Measurements from ENCODE around the gene STX10. TPM values are rescaled to one million over a fixed set of nuclear protein-coding genes. Genes with fewer than 3 reads are reported as not detected.

The STX10 gene
- total and polyA plus RNA-seq, 8 donors = 14.0 to 73.5 (median 17.2) TPM

DNA sequence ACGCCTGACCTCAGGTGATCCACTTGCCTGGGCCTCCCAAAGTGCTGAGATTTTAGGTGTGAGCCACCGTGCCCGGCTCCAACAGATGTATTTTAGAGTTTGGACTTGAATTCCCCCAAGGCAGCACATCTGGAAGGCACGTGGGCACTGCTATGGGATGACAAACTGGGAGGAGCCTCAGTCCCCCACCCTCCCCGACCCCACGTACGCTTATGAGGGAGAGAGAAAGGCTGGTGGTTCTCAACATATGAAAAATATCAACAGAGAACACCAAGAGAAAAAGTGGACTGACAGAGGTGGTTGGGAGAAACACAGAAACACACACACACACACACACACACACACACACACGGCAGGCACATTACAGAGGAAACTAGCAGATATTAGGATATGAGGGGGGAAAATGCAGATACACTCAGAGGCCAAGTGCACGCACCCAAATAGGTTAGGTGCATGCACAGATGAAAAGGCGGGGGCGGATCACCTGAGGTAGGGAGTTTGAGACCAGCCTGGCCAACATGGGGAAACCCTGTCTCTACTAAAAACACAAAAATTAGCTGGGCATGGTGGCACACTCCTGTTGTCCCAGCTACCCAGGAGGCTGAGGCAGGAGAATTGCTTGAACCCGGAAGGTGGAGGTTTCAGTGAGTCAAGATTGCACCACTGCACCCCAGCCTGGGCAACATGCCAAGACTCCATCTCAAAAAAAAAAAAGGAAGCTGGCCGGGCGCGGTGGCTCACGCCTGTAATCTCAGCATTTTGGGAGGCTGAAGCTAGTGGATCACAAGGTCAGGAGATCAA, 3.2 kb downstream of the STX10 start:
- H3K27ac ChIP-seq = no peak overlapping the region
- no peak for ATAC-seq
- no peaks in the 10 kb centered on the region for H3K9me3 ChIP-seq
- no peaks in the 10 kb centered on the region for H3K27me3 ChIP-seq
- no peaks in the 10 kb centered on the region for H3K36me3 ChIP-seq
- H3K4me1 ChIP-seq = peaks cover 0 to 6% (median 3%) of the 10 kb centered on the region in 3 donors
- FAIRE-seq = no peak
- H3K4me3 ChIP-seq = no peak overlapping the region
- TF ChIP-seq, protein P1, sequence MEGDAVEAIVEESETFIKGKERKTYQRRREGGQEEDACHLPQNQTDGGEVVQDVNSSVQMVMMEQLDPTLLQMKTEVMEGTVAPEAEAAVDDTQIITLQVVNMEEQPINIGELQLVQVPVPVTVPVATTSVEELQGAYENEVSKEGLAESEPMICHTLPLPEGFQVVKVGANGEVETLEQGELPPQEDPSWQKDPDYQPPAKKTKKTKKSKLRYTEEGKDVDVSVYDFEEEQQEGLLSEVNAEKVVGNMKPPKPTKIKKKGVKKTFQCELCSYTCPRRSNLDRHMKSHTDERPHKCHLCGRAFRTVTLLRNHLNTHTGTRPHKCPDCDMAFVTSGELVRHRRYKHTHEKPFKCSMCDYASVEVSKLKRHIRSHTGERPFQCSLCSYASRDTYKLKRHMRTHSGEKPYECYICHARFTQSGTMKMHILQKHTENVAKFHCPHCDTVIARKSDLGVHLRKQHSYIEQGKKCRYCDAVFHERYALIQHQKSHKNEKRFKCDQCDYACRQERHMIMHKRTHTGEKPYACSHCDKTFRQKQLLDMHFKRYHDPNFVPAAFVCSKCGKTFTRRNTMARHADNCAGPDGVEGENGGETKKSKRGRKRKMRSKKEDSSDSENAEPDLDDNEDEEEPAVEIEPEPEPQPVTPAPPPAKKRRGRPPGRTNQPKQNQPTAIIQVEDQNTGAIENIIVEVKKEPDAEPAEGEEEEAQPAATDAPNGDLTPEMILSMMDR (IDR thresholded peaks at IDR 0.05) = no peak
- no peak for DNase-seq
- 73 to 75% methylated on average over 15 to 16 of the region's 16 CpGs for WGBS, 2 donors
- intact Hi-C loops (cut with DNase I) = no loop called here

DNA sequence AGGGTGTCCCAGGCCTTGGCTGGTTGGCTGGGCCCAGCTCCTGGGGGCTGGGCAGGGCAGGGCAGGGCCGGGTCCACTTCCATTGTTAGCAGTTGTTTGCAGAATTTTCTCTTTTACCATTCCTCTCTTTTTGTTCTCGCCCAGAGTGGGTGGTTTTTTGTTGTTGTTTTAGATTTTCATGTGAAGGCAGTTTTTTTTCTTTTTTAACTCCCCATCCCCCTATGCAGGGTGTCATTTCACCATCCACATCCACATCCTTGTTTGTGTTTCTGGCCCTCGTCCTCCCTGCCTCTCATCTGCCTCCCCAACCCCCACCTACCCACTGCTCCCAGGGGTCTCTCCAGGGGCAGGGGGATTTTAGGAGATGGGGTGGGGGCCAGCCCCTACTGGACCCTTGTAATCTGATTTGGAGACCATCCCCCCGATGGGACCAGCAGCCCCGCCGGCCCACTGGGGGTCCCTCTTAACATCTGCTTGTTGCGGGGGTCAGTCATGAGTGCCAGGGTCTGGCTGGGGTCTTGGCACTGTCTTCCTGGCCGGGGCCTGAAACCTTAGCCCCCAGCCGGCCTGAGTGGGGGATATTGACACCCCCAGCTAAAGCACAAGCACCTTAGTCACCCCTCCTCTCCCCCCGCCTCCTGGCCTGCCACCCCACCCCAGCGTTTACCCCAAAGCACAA, 10.4 kb downstream of the STX10 start:
- H3K27me3 ChIP-seq = no peaks in the 10 kb centered on the region
- no peaks in the 10 kb centered on the region for H3K4me1 ChIP-seq
- peaks cover 0 to 38% (median 8%) of the 10 kb centered on the region in 3 donors for H3K36me3 ChIP-seq
- no peak overlapping the region for H3K4me3 ChIP-seq
- TF ChIP-seq, protein P1 (IDR thresholded peaks at IDR 0.05) = no peak
- DNase-seq (peak in 2 of 6 donors; percentile 53 to 62), FAIRE-seq (no peak), ATAC-seq (no peak)
- intact Hi-C loops (cut with DNase I) = no loop called here
- no peak overlapping the region for H3K27ac ChIP-seq
- no peaks in the 10 kb centered on the region for H3K9me3 ChIP-seq
- WGBS, 2 donors = 76 to 79% methylated on average over 11 of the region's 11 CpGs

DNA sequence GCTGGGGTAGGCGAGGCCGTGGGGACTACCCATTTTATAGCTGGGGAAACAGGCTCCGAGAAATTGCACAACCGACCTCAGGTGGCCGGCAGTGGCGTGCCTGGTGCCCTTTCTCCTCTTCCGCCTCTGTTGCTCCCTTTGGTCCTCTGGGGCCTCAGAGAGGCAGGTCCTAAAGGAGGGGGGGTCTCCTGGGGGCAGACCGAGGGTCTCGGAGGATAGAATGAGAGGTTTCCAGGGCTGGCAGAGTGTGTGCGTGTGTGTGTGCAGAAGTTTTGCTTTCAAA, 11.3 kb downstream of the STX10 start:
- Histone ChIP-seq H3K9me3 (no peaks in the 10 kb centered on the region), H3K27me3 (no peaks in the 10 kb centered on the region), H3K4me3 (no peak overlapping the region), H3K36me3 (peaks cover 0 to 38% (median 8%) of the 10 kb centered on the region in 3 donors), H3K27ac (no peak overlapping the region), H3K4me1 (no peaks in the 10 kb centered on the region)
- no peak for ATAC-seq
- TF ChIP-seq, protein P1 (IDR thresholded peaks at IDR 0.05) = no peak
- no peak for DNase-seq
- intact Hi-C loops (cut with DNase I) = no loop called here
- FAIRE-seq = no peak
- WGBS, 2 donors = 81 to 84% methylated on average over 10 of the region's 10 CpGs

DNA sequence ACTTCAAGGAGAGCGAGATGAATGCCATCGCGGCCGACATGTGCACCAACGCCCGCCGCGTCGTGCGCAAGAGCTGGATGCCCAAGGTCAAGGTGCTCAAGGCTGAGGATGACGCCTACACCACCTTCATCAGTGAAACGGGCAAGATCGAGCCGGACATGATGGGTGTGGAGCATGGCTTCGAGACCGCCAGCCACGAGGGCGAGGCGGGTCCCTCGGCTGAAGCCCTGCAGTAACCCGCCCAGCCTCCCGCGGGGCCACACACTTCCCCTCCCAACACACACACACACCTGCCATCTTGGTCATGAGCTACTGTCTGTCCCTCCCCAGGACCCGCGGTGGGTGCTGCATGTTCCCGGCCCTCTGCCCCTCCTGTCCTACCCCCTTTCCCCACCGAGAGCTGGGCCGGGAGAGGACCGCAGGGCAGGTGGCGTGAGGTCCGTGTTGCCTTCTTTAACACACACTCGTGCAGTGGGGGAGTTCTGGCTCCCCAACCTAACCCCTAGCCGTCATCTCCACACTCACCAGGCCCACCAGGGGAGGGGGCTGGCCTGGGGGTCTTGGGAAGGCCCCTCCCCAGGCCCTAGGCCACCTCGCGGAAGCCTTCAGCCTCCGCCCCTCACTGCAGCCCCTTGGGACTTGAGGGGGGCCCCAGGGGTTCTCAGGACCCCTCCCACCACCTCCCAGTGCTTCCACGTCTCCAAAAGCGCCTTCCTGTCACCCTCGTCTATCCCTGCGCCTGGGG, 11.8 kb downstream of the STX10 start:
- Histone ChIP-seq H3K36me3 (peaks cover 0 to 38% (median 8%) of the 10 kb centered on the region in 3 donors), H3K4me1 (no peaks in the 10 kb centered on the region), H3K27ac (no peak overlapping the region), H3K4me3 (no peak overlapping the region), H3K9me3 (no peaks in the 10 kb centered on the region), H3K27me3 (no peaks in the 10 kb centered on the region)
- TF ChIP-seq, protein P1 (IDR thresholded peaks at IDR 0.05) = no peak
- intact Hi-C loops (cut with DNase I) = no loop called here
- DNase-seq (peak in 2 of 6 donors; percentile 15 to 64), FAIRE-seq (no peak), ATAC-seq (no peak)
- WGBS, 2 donors = 89 to 93% methylated on average over 37 to 40 of the region's 40 CpGs
